Measurements from ENCODE around the gene NDRG4.

DNA sequence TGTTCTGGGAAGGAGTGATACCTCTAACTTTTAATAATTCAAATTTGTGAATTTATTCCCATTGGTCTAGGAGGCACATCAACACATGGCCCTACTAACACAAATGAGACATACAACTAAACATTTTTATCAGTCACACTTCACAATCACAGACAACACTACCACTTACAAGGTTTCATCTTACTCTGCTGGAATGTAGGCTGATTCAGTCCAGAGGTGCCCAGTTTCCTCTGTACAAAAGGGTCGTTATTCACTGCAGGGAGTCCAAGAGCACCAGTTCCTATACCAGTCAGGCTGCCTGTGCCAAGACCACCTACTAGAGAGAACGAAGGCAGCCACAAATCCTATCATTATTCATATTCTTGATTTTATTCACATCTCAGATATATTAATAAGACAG is 56.7 kb downstream of the NDRG4 start:
- TF ChIP-seq, protein P1, sequence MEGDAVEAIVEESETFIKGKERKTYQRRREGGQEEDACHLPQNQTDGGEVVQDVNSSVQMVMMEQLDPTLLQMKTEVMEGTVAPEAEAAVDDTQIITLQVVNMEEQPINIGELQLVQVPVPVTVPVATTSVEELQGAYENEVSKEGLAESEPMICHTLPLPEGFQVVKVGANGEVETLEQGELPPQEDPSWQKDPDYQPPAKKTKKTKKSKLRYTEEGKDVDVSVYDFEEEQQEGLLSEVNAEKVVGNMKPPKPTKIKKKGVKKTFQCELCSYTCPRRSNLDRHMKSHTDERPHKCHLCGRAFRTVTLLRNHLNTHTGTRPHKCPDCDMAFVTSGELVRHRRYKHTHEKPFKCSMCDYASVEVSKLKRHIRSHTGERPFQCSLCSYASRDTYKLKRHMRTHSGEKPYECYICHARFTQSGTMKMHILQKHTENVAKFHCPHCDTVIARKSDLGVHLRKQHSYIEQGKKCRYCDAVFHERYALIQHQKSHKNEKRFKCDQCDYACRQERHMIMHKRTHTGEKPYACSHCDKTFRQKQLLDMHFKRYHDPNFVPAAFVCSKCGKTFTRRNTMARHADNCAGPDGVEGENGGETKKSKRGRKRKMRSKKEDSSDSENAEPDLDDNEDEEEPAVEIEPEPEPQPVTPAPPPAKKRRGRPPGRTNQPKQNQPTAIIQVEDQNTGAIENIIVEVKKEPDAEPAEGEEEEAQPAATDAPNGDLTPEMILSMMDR (IDR thresholded peaks at IDR 0.05; ENCODE audit: low read depth, low read length, poor library complexity, severe bottlenecking): no peak
- no peak for TF ChIP-seq EZH2phosphoT487 (IDR thresholded peaks at IDR 0.05; ENCODE audit: borderline replicate concordance, low read length)

Data from DOHH2 (cell line).